Panc1 (cell line): Measurements from ENCODE around the gene NLN. TPM values are rescaled to one million over a fixed set of nuclear protein-coding genes. Genes with fewer than 3 reads are reported as not detected.

Experiments
- ATAC-seq: fragments of 200-7000 bp; cut with Tn5 transposase; 2 replicates; pipeline ENCODE4 v1.9.1; 2020; ENCODE audit warnings: mild to moderate bottlenecking, moderate library complexity
- BruUV-seq: library from RNA; stranded (reverse); fragments of 400-500 nt; replicated peaks from 2 replicates; lab custom pipeline; 2021; lab: Mats Ljungman, UMichigan
- CTCF ChIA-PET: fragments of 300-600 bp; sonication (Branson Sonifier 250); formaldehyde crosslinking; loops from one replicate; lab custom pipeline; 2022; ENCODE audit warnings: antibody characterized with exemption; lab: Charles Lee
- POLR2A ChIA-PET: fragments of 300-600 bp; sonication (Branson Sonifier 250); formaldehyde crosslinking; loops from one replicate; lab custom pipeline; 2022; ENCODE audit warnings: antibody characterized with exemption; lab: Charles Lee
- DNase-seq: peaks from one replicate; pipeline ENCODE4 v3.0.0-alpha.2; 2010; ENCODE audit warnings: low read depth, low spot score
- H3K27ac ChIP-seq: 2 replicates; pipeline ENCODE4 v1.5.1; 2011; ENCODE audit warnings: mild to moderate bottlenecking, low read length, inconsistent platforms
- H3K27me3 ChIP-seq: fragments of 200-500 bp; sonication (Bioruptor generic); 2 replicates; pipeline ENCODE4 v1.6.0; 2014; ENCODE audit warnings: low read length, inconsistent platforms; ENCODE audit not compliant: control insufficient read depth, insufficient read depth
- H3K36me3 ChIP-seq: fragments of 200-500 bp; sonication (Bioruptor generic); 2 replicates; pipeline ENCODE4 v1.5.1; 2014; ENCODE audit warnings: inconsistent platforms, mild to moderate bottlenecking, low read length, moderate library complexity; ENCODE audit not compliant: control insufficient read depth, insufficient read depth
- H3K4me1 ChIP-seq: 2 replicates; pipeline ENCODE4 v1.5.1; 2011; ENCODE audit warnings: inconsistent platforms, mild to moderate bottlenecking, low read length, moderate library complexity; ENCODE audit not compliant: control insufficient read depth, insufficient read depth
- H3K4me3 ChIP-seq, 2 experiments: 2 replicates each; pipeline ENCODE4 v1.5.1; 2011 to 2012; ENCODE audit warnings: low read depth in 2 of 2, low read length in 2 of 2, mild to moderate bottlenecking in 2 of 2, inconsistent platforms in 1 of 2, moderate library complexity in 1 of 2
- H3K9me3 ChIP-seq: fragments of 200-500 bp; sonication (Bioruptor generic); 2 replicates; pipeline ENCODE4 v1.5.1; 2014; ENCODE audit warnings: low read depth, mild to moderate bottlenecking, inconsistent platforms, low read length, moderate library complexity; ENCODE audit not compliant: control insufficient read depth, insufficient read depth
- CTCF ChIP-seq: fragments of 450-650 bp; IDR thresholded peaks from 2 replicates; pipeline ENCODE4 v1.5.1; 2017; ENCODE audit warnings: mild to moderate bottlenecking
- POLR2AphosphoS5 ChIP-seq: IDR thresholded peaks from 2 replicates; pipeline ENCODE4 v1.6.1; 2012; ENCODE audit warnings: mild to moderate bottlenecking, low read depth, low read length, moderate library complexity
- REST ChIP-seq, 2 experiments: IDR thresholded peaks; 2 replicates each; pipeline ENCODE4 v1.6.1; 2011 to 2012; ENCODE audit warnings: low read depth in 2 of 2, control low read depth in 1 of 2, low read length in 1 of 2, mild to moderate bottlenecking in 1 of 2, moderate library complexity in 1 of 2; ENCODE audit not compliant: insufficient read depth in 1 of 2
- SIN3A ChIP-seq: IDR thresholded peaks from 2 replicates; pipeline ENCODE4 v1.6.1; 2012; ENCODE audit warnings: low read depth, mild to moderate bottlenecking, low read length, moderate library complexity, borderline replicate concordance; ENCODE audit not compliant: insufficient read depth
- TCF7L2 ChIP-seq: IDR thresholded peaks from 2 replicates; pipeline ENCODE4 v1.6.1; 2011; ENCODE audit warnings: mild to moderate bottlenecking, low read depth, low read length, inconsistent platforms
- in situ Hi-C: cut with HindIII; loops from 2 replicates; pipeline ENCODE4 v1.10.0; 2016; ENCODE audit warnings: low sequenced_read_pairs, low pct_unique_long_range_greater_than_20kb
- intact Hi-C: fragments of 100-400 bp; cut with micrococcal nuclease; formaldehyde crosslinking; loops from one replicate; pipeline ENCODE4 v1.10.0; 2022; ENCODE audit not compliant: unreplicated experiment
- total RNA-seq: library from RNA; stranded (reverse); gene quantifications from one replicate; pipeline ENCODE4 v1.2.1, GENCODE V29; 2021; ENCODE audit not compliant: unreplicated experiment

NLN gene
- total RNA-seq, 1 experiment from 2014 or later = 51.8 TPM

- CTCF ChIA-PET = no interaction called here
- in situ Hi-C loops (no loop called here), intact Hi-C loops (no loop called here)
- BruUV-seq = no TSS peak
- ATAC-seq = no peak
- H3K4me1 ChIP-seq = no peaks in the 10 kb centered on the region
- H3K9me3 ChIP-seq = no peaks in the 10 kb centered on the region
- TF ChIP-seq REST (IDR thresholded peaks at IDR 0.05; ENCODE audit: insufficient read depth in 1 of 2, low read depth in 2 of 2, low read length in 1 of 2) (no peak), SIN3A (no peak), CTCF (no peak), POLR2AphosphoS5 (no peak), TCF7L2 (no peak)
- no peak overlapping the region for H3K4me3 ChIP-seq
- no peaks in the 10 kb centered on the region for H3K36me3 ChIP-seq
- no peaks in the 10 kb centered on the region for H3K27me3 ChIP-seq
- no peak overlapping the region for H3K27ac ChIP-seq
- DNase-seq = no peak
- POLR2A ChIA-PET = no interaction called here
Observed at GRCh38 chr5:65699338-65699737, 22.7 kb upstream of the NLN start.

GRCh38 chr5:65702036-65702435 lies 20.0 kb upstream of the NLN start:
- TF ChIP-seq SIN3A = no peak
- no peak for TF ChIP-seq REST (IDR thresholded peaks at IDR 0.05; ENCODE audit: insufficient read depth in 1 of 2, low read depth in 2 of 2, low read length in 1 of 2)
- TF ChIP-seq POLR2AphosphoS5 = no peak
- no peak for TF ChIP-seq TCF7L2
- TF ChIP-seq CTCF = no peak
- ATAC-seq = no peak
- Histone ChIP-seq H3K36me3 (no peaks in the 10 kb centered on the region), H3K4me1 (no peaks in the 10 kb centered on the region), H3K27ac (no peak overlapping the region), H3K4me3 (no peak overlapping the region), H3K27me3 (no peaks in the 10 kb centered on the region), H3K9me3 (no peaks in the 10 kb centered on the region)
- DNase-seq = no peak
- intact Hi-C loops (no loop called here), in situ Hi-C loops (no loop called here)
- POLR2A ChIA-PET = no interaction called here
- CTCF ChIA-PET = no interaction called here
- BruUV-seq = no TSS peak
